Stimulated activated CD8-positive, alpha-beta memory T cell treated with anti-CD3 and anti-CD28 coated beads, Interleukin-7, amount 100 ng/mL, for 1 hour (primary cell): ENCODE results near the gene FHAD1.

Experiments used
- DNase-seq, 2 donors: peaks; one replicate each; pipeline ENCODE4 v3.0.0-alpha.2; 2020; ENCODE audit warnings: low read depth in 2 of 2

Gene FHAD1

DNA sequence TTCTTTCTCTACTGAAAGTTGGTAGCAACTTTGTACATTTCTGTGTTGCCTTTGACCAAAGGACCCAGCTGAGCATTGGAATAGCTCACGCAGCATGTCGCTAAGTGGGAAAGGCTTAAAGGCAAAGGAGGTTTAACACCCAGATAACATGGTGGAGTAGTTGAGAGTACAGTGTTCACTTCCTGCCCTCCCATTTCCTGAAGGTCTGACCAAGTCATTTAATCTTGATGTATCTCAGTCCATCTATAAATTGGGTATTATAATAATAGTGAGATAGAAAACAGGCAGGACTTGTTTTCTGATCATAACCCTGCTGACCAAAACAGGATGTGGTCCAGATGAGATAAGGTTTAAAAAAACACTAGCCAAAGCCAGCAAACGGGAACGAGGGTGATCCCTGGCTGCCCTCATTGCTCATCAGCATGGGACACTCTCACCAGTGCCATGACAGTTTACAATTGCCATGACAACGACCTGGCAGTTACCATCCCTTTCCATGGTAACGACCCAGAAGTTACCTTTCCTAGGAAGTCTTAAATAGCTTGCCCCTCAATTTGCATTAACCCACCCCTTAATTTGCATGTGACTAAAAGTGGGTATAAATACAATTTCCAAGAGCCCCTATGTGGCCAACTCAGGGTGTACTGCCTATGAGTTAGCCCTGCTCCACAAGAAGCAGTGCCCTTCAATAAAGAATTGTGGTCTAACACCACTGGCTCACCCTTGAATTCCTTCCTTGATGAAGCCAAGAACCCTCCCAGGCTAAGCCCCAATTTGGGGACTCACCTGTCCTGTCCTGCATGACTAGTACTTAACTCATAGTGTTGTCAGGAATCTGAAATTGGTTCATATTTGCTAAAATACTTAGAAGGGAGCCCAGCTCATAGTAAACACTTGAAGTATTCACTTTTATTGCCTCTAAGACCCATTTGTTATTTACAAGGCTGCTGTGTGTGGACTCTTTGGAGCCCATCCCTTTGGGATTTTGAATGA lies 28.4 kb upstream of the FHAD1 start:
- no peak for DNase-seq

- no peak for DNase-seq
Observed at GRCh38 chr1:15219280-15220023, 27.6 kb upstream of the FHAD1 start.

- DNase-seq, result no peak
Observed at GRCh38 chr1:15220024-15220392, 27.0 kb upstream of the FHAD1 start.

GRCh38 chr1:15220825-15221431 lies 26.1 kb upstream of the FHAD1 start:
- DNase-seq, result no peak

DNA sequence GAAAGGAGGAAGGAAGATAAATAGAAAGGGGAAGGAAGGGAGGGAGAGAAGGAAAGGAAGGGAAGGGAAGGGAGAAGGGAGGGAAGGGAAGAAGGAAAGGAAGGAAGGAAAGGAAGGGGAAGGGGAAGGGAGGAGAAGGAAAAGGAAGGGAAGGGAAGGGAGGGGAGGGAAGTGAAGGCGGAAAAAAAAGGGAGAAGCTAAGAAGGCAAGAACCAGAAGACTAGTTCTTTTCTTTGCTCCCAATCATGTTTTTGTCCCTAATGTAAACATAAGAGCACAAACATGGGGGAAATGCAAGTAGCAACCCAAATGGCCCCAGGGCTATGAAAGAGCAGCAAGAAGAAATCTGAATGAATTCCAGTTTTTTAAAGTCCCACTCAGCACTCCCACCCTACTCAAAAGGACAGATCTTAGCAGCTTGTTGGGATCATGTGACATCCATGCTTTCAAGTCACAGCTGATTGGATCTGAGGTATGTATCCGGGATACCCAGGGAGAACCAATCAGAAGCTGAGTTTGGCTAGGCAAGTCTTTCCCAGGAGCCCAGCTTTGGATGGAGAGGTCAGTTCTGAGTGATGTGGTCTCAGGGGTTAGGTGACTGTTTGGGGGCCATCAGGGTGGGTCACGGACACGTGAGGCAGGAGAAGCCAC lies 24.2 kb upstream of the FHAD1 start:
- no peak for DNase-seq

- no peak for DNase-seq
Observed at GRCh38 chr1:15224259-15224869, 22.7 kb upstream of the FHAD1 start.

- no peak for DNase-seq
Observed at GRCh38 chr1:15224974-15225373, 22.0 kb upstream of the FHAD1 start.

DNA sequence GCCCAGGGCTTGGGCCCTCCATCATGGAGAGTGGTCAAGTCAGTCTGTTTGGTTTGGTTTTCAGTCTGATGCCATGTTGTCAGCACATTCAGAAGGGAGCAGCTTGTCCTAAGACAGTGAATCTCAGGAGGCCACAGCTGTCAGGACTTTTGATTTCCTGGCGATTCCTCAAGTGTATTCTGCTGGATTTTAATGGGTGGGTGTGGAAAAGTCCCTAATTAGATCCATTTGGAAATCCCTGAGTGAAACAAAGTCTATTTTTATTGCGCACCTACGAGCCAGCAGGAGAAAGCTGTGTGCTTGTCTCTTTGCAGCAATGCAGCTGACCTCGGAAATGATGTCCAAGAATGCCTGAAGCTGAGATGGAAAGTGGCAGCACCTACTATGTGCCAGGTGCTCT lies 21.6 kb upstream of the FHAD1 start:
- no peak for DNase-seq

DNA sequence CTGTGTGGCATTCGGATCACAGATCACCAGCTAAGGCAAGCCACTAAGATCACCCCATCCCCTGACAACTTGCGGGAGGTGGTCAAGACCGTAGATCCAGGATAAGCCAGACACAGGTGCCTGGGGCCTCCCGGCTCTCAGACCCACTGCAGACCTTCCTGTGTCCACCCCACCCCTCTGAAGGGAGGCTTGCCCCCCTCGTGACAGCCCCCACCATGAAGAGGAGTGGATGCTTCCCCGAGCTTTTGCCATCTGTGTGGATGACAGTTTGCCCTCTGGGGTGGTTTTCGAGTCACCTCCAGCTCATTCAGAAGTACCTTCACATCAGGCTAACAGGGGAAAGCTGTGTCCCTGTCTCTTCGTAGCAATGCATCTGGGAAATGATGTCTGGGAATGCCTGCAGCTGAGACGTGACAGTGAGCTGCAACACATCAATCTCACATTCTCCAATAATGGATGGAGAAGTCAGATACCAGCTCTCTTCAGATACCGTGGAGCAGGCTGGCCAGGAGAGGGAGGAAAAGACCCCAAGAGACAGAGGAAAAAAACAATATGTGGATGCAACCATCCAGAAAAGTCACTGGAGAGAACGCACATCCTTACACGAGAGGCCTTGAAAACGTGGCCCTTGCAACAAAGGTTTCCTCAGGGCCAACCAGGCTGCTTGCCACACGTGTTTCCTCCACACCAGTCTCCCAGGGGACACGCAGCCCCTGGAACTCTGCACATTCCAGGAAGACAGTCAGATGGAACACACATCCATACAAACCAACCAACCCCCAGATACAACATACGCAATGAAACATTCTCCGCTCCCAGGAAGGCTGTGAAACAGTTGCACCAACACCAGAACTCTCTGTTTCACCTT lies 20.4 kb upstream of the FHAD1 start:
- no peak for DNase-seq

DNA sequence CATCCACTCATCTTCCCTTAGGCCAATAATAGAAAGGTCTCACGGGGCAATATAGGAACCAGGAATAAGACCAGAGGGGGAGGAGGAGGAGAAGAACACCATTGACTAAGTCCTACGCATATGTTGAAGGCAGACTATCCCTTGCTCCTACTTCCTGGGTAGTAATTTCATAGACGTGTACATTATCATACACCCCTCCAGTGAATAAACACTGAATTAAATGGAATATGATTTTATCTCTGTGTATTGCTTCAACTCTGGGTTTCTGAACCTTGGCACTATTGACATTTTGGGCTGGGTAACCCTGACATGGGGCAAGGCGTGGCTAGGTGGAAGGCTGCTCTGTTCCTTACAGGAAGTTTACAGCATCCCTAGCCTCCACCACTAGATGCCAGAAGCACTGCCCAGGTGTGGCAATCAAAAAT lies 17.3 kb upstream of the FHAD1 start:
- DNase-seq, result no peak

DNA sequence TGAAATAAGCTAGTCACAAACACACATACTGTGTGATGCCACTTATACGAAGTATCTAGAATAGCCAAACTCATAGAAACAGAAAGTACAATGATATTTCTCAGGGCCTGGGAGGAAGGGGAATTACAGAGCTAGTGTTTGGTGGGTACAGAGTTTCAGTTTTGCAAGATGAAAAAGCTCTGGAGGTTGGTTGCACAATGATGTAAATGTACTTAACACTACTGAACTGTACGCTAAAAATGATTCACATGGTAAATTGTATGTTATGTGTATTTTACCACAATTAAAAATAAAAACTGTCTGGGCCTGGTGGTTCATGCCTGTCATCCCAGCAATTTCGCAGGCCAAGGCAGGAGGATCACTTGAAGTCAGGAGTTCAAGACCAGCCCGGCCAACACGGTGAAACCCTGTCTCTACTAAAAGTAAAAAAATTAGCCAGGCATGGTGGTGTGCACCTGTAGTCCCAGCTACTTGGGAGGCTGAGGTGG lies 15.3 kb upstream of the FHAD1 start:
- DNase-seq, result no peak

- no peak for DNase-seq
Observed at GRCh38 chr1:15233689-15234088, 13.3 kb upstream of the FHAD1 start.

- DNase-seq, result no peak
Observed at GRCh38 chr1:15236321-15236721, 10.7 kb upstream of the FHAD1 start.

- no peak for DNase-seq
Observed at GRCh38 chr1:15236746-15237145, 10.3 kb upstream of the FHAD1 start.

GRCh38 chr1:15238789-15239188 lies 8.2 kb upstream of the FHAD1 start:
- DNase-seq, result no peak

DNA sequence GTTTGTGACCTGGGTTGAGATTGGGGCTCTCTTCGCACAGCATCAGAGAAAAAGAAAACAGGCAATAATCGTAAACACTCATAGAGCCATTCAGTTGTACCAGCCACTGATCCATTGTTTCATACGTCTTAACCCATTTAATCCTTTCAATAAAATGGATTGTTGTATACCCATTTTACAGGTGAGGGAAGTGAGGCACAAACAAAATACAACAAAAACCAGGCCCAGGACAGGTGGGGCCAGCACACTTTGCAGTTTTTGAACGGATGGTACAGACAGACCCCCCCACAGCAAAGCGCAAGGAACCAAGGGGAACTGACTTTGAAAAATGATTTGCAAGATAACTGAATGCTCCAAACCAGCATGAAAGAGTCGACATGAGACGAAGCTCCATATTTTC lies 4.3 kb upstream of the FHAD1 start:
- no peak for DNase-seq

- DNase-seq, result no peak
Observed at GRCh38 chr1:15243275-15244043, 3.6 kb upstream of the FHAD1 start.

DNA sequence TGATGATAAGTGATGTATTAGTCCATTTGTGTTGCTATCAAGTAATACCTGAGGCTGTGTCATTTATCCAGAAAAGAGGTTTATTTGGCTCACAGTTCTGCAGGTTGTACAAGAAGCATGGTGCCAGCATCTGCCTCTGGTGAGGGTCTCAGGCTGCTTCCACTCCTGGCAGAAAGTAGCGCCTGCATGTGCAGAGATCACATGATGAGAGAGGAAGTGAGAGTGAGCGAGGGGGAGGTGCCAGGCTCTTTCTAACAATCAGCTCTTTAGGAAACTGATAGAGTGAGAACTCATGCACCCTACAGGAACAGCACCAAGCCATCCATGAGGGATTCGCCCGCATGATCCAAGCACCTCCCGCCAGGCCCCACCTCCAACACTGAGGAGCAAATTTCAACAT lies 2.2 kb upstream of the FHAD1 start:
- no peak for DNase-seq

GRCh38 chr1:15245593-15246360 lies 1.2 kb upstream of the FHAD1 start:
- no peak for DNase-seq
